ENCODE measurements around the gene FGD3. TPM values are rescaled to one million over a fixed set of nuclear protein-coding genes. Genes with fewer than 3 reads are reported as not detected.

The FGD3 gene
- total RNA-seq, 6 experiments from 2014 or later = not detected

GRCh38 chr9:93020771-93021670, 73.7 kb downstream of the FGD3 start:
- no peak overlapping the region for H3K27ac Mint-ChIP-seq
- H3K4me3 Mint-ChIP-seq = no peak overlapping the region
- H3K9me3 Mint-ChIP-seq = no peaks in the 10 kb centered on the region
- H3K27me3 Mint-ChIP-seq (ENCODE audit: insufficient read depth) = peaks cover 25% of the 10 kb centered on the region
- no peaks in the 10 kb centered on the region for H3K36me3 Mint-ChIP-seq (ENCODE audit: low read depth)
- TF ChIP-seq CTCF (IDR thresholded peaks at IDR 0.05) = no peak
- H3K4me1 Mint-ChIP-seq (ENCODE audit: low read depth) = no peaks in the 10 kb centered on the region
- no peak for DNase-seq

- no peaks in the 10 kb centered on the region for H3K36me3 Mint-ChIP-seq (ENCODE audit: low read depth)
- peaks cover 31% of the 10 kb centered on the region for H3K27me3 Mint-ChIP-seq (ENCODE audit: insufficient read depth)
- DNase-seq = no peak
- H3K4me1 Mint-ChIP-seq (ENCODE audit: low read depth) = no peaks in the 10 kb centered on the region
- H3K9me3 Mint-ChIP-seq = no peaks in the 10 kb centered on the region
- H3K27ac Mint-ChIP-seq = no peak overlapping the region
- TF ChIP-seq CTCF (IDR thresholded peaks at IDR 0.05) = no peak
- H3K4me3 Mint-ChIP-seq = no peak overlapping the region
Measured at GRCh38 chr9:93022066-93022465, 74.7 kb downstream of the FGD3 start.

GRCh38 chr9:93022721-93023520, 75.6 kb downstream of the FGD3 start:
- no peak overlapping the region for H3K4me3 Mint-ChIP-seq
- no peak for DNase-seq
- H3K36me3 Mint-ChIP-seq (ENCODE audit: low read depth) = no peaks in the 10 kb centered on the region
- H3K9me3 Mint-ChIP-seq = no peaks in the 10 kb centered on the region
- H3K27me3 Mint-ChIP-seq (ENCODE audit: insufficient read depth) = peaks cover 27% of the 10 kb centered on the region
- no peak overlapping the region for H3K27ac Mint-ChIP-seq
- no peak for TF ChIP-seq CTCF (IDR thresholded peaks at IDR 0.05)
- H3K4me1 Mint-ChIP-seq (ENCODE audit: low read depth) = no peaks in the 10 kb centered on the region

- Mint-ChIP-seq H3K4me3 (no peak overlapping the region), H3K4me1 (ENCODE audit: low read depth) (no peaks in the 10 kb centered on the region), H3K36me3 (ENCODE audit: low read depth) (no peaks in the 10 kb centered on the region), H3K27me3 (ENCODE audit: insufficient read depth) (peaks cover 31% of the 10 kb centered on the region), H3K27ac (no peak overlapping the region), H3K9me3 (no peaks in the 10 kb centered on the region)
- TF ChIP-seq CTCF (IDR thresholded peaks at IDR 0.05) = no peak
- no peak for DNase-seq
Measured at GRCh38 chr9:93023521-93023815, 76.1 kb downstream of the FGD3 start.

- H3K9me3 Mint-ChIP-seq = no peaks in the 10 kb centered on the region
- DNase-seq = no peak
- no peaks in the 10 kb centered on the region for H3K36me3 Mint-ChIP-seq (ENCODE audit: low read depth)
Measured at GRCh38 chr9:93024646-93024910, 77.3 kb downstream of the FGD3 start.

More at GRCh38 chr9:93024646-93024910, 77.3 kb downstream of the FGD3 start:
- H3K4me3 Mint-ChIP-seq = no peak overlapping the region
- no peaks in the 10 kb centered on the region for H3K4me1 Mint-ChIP-seq (ENCODE audit: low read depth)
- no peak overlapping the region for H3K27ac Mint-ChIP-seq
- H3K27me3 Mint-ChIP-seq (ENCODE audit: insufficient read depth) = peaks cover 29% of the 10 kb centered on the region
- TF ChIP-seq CTCF (IDR thresholded peaks at IDR 0.05) = no peak
